ENCODE data around the gene COA1.
"Not testable (repeated sequence)": the region's sequence is repeated elsewhere in the genome, so short reads cannot be mapped to it uniquely, and the experiment has no call there.

The COA1 gene

DNA sequence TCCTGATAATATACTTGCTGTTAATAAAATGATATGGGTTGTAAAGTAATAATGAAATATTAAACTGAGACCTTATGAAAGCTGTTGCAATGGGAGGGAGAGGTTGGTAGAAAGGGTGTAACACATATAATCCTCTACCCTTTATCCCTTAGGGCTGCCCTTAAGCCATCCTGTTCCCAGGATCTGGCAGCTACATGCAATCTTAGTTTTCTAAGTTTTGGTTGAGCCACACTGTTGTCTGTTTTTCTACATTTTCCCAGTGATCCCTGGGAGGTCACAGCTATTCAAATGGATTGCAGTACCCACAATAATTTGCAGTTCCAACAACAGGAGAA lies 6.3 kb downstream of the COA1 start:
- TF ChIP-seq, protein P1, sequence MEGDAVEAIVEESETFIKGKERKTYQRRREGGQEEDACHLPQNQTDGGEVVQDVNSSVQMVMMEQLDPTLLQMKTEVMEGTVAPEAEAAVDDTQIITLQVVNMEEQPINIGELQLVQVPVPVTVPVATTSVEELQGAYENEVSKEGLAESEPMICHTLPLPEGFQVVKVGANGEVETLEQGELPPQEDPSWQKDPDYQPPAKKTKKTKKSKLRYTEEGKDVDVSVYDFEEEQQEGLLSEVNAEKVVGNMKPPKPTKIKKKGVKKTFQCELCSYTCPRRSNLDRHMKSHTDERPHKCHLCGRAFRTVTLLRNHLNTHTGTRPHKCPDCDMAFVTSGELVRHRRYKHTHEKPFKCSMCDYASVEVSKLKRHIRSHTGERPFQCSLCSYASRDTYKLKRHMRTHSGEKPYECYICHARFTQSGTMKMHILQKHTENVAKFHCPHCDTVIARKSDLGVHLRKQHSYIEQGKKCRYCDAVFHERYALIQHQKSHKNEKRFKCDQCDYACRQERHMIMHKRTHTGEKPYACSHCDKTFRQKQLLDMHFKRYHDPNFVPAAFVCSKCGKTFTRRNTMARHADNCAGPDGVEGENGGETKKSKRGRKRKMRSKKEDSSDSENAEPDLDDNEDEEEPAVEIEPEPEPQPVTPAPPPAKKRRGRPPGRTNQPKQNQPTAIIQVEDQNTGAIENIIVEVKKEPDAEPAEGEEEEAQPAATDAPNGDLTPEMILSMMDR (conservative IDR thresholded peaks at IDR 0.05; ENCODE audit: low read depth, low read length): no peak
- DNase-seq (ENCODE audit: low read depth): no peak
- H3K4me3 ChIP-seq (ENCODE audit: low read length): no peak overlapping the region

DNA sequence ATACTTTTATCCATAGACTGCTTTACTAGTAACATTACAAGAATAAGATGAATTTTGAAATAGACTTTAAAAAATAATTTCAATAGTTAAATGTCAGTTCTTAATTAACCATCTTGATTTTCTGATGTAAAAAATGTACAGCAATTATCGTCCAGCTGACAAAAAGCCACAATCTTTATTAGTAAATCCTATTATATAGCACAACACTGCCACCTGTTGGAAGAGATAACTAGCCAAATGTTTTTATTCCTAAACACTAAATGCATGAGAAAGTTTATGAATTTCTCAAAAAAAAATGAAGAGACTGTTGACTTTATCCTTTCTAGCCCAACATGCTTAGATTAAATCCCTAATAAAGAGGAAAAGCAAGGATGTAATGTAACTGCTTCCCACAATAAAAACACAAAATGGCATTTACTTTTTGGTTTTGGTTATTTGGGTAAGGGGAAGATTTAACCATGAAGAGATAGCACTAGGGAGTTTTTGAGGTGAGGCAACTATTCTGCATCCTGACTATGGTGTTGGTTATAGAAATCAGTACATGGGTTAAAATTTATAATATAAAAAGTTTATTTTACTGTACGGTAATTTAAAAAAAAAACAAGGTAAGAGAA lies 8.0 kb downstream of the COA1 start:
- no peak overlapping the region for H3K4me3 ChIP-seq (ENCODE audit: low read length)
- DNase-seq (ENCODE audit: low read depth): no peak
- TF ChIP-seq, protein P1 (conservative IDR thresholded peaks at IDR 0.05; ENCODE audit: low read depth, low read length): peak; percentile 61

DNA sequence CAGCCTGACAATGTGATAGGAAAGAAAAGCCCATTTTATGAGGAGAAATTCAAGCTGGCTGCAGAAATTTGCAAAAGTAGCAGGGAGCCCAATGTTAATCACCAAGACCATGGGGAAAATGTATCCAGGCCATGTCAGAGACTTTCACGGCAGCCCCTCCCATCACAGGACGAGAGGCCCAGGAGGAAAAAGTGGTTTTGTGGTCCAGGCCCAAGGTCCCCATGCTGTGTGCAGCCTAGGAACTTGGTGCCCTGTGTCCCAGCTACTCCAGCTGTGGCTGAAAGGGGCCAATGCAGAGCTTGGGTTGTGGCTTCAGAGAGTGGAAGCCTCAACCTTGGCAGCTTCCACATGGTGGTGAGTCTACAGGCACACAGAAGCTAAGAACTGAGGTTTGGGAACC lies 12.7 kb downstream of the COA1 start:
- TF ChIP-seq, protein P1 (conservative IDR thresholded peaks at IDR 0.05; ENCODE audit: low read depth, low read length): no peak
- no peak overlapping the region for H3K4me3 ChIP-seq (ENCODE audit: low read length)
- DNase-seq (ENCODE audit: low read depth): no peak

DNA sequence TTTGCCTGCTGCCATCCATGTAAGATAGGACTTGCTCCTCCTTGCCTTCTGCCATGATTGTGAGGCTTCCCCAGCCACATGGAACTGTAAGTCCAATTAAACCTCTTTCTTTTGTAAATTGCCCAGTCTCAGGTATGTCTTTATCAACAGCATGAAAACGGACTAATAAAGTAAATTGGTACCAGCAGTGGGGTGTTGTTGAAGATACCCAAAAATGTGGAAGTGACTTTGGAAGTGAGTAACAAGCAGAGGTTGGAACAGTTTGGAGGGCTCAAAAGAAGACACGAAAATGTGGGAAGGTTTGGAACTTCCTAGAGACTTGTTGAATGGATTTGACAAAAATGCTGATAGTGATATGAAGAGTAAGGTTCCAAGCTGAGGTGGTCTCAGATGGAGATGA lies 13.4 kb downstream of the COA1 start:
- not testable (repeated sequence) for H3K4me3 ChIP-seq (ENCODE audit: low read length); DNase-seq (ENCODE audit: low read depth)

DNA sequence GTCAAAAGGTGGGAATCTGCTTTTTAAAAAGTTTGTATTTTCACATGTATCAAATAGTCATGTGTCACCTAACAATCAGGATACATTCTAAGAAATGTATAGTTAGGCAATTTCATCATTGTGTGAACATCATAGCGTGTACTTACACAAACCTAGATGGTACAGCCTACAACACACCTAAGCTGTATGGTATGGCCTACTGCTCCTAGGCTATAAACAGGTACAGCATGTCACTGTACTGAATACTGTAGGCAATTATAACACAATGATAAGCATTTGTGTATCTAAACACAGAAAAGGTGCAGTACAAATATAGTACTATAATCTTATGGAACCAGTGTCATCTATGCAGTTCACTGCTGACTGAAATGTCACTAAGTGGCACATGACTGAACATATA lies 17.8 kb downstream of the COA1 start:
- TF ChIP-seq, protein P1 (conservative IDR thresholded peaks at IDR 0.05; ENCODE audit: low read depth, low read length): no peak
- DNase-seq (ENCODE audit: low read depth): no peak
- H3K4me3 ChIP-seq (ENCODE audit: low read length): no peak overlapping the region

DNA sequence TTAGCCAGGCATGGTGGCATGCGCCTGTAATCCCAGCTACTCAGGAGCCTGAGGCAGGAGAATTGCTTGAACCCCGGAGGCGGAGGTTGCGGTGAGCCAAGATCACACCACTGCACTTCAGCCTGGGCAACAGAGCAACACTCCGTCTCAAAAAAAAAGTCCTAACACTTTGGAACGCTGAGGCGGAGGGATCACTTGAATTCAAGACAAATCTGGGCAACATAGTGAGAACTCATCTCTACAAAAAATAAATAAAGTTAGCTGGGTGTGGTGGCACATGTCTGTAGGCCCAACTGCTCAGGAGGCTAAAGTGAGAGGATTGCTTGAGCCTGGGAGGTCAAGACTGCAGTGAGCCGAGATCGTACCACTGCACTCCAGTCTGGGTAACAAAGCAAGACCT lies 21.3 kb downstream of the COA1 start:
- not testable (repeated sequence) for DNase-seq (ENCODE audit: low read depth); H3K4me3 ChIP-seq (ENCODE audit: low read length)

DNA sequence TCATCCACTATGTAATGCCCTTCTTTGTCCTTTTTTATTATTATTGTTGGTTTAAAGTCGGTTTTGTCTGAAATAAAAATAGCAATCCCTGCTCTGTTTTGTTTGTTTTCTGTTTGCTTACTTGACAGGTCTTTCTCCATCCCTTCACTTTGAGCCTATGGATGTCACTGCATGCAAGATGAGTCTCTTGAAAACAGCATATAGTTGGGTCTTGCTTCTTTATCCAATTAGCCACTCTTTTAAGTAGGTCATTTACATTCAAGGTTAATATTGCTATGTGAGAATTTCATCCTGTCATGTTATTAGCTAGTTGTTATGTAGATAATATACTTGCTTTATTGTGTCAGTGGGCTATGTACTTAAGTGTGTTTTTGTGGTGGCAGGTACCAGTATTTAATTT lies 25.8 kb downstream of the COA1 start:
- H3K4me3 ChIP-seq (ENCODE audit: low read length): no peak overlapping the region
- no peak for DNase-seq (ENCODE audit: low read depth)
- TF ChIP-seq, protein P1 (conservative IDR thresholded peaks at IDR 0.05; ENCODE audit: low read depth, low read length): no peak

DNA sequence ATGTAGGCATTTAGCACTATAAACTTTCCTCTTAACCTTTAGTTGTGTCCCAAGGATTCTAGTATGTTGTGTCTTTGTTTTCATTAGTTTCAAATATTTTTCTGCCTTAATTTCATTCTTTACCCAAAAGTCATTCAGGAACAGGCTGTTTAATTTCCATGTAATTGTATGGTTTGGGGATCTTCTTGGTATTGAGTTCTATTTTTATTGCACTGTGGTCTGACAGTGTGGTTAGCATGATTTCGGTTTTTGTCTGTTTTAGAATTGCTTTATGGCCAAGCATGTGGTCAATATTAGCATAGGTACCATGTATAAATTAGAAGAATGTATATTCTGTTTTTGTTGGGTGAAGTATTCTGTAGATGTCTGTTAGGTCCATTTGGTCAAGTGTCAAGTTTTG lies 26.3 kb downstream of the COA1 start:
- TF ChIP-seq, protein P1 (conservative IDR thresholded peaks at IDR 0.05; ENCODE audit: low read depth, low read length): no peak
- H3K4me3 ChIP-seq (ENCODE audit: low read length): no peak overlapping the region
- DNase-seq (ENCODE audit: low read depth): no peak

Measured in retinal pigment epithelial cell (primary cell).